Trophoblast cell (in vitro differentiated cells and primary cell): Measurements from ENCODE around the gene ENTPD5.
A peak's percentile ranks its signal among the peaks of the same experiment; 100 is the strongest.

Experiments
- DNase-seq, 2 donors: peaks; one replicate each; pipeline ENCODE4 v3.0.0-alpha.2; 2016
- H2AFZ ChIP-seq: 2 replicates; pipeline ENCODE4 v1.6.1; 2013; ENCODE audit warnings: low read length, moderate library complexity, mild to moderate bottlenecking; ENCODE audit not compliant: insufficient read depth, poor library complexity
- H2AK5ac ChIP-seq: 2 replicates; pipeline ENCODE4 v1.6.1; 2013; ENCODE audit warnings: mild to moderate bottlenecking, low read length
- H2BK120ac ChIP-seq: 2 replicates; pipeline ENCODE4 v1.6.1; 2013; ENCODE audit warnings: low read length, mild to moderate bottlenecking, moderate library complexity; ENCODE audit not compliant: insufficient read depth, poor library complexity
- H2BK12ac ChIP-seq: 2 replicates; pipeline ENCODE4 v1.6.1; 2013; ENCODE audit warnings: mild to moderate bottlenecking, low read length, moderate library complexity
- H2BK5ac ChIP-seq: 2 replicates; pipeline ENCODE4 v1.6.1; 2013; ENCODE audit warnings: low read length, low read depth, moderate library complexity, mild to moderate bottlenecking; ENCODE audit not compliant: poor library complexity
- H3K14ac ChIP-seq: 2 replicates; pipeline ENCODE4 v1.6.1; 2013; ENCODE audit warnings: mild to moderate bottlenecking, low read length
- H3K18ac ChIP-seq: 2 replicates; pipeline ENCODE4 v1.6.1; 2013; ENCODE audit warnings: mild to moderate bottlenecking, low read length
- H3K23ac ChIP-seq: 2 replicates; pipeline ENCODE4 v1.6.1; 2013; ENCODE audit warnings: low read length
- H3K27ac ChIP-seq: 2 replicates; pipeline ENCODE4 v1.5.1; 2013; ENCODE audit warnings: low read depth, mild to moderate bottlenecking, inconsistent platforms, low read length, moderate library complexity
- H3K27me3 ChIP-seq: 2 replicates; pipeline ENCODE4 v1.6.1; 2013; ENCODE audit warnings: inconsistent platforms, mild to moderate bottlenecking, low read length, moderate library complexity; ENCODE audit not compliant: insufficient read depth
- H3K36me3 ChIP-seq, 2 experiments: 1 replicate in 1 of 2; 2 replicates in 1 of 2; pipeline ENCODE4 v1.6.1; 2013; ENCODE audit warnings: low read length in 2 of 2, mild to moderate bottlenecking in 2 of 2, moderate library complexity in 1 of 2; ENCODE audit not compliant: insufficient read depth in 2 of 2, control insufficient read depth in 1 of 2
- H3K4ac ChIP-seq: 2 replicates; pipeline ENCODE4 v1.6.1; 2013; ENCODE audit warnings: low read depth, mild to moderate bottlenecking, low read length, moderate library complexity
- H3K4me1 ChIP-seq, 2 experiments: 1 replicate in 1 of 2; 2 replicates in 1 of 2; pipeline ENCODE4 v1.6.1; 2013; ENCODE audit warnings: low read length in 2 of 2, mild to moderate bottlenecking in 2 of 2, moderate library complexity in 1 of 2; ENCODE audit not compliant: insufficient read depth in 2 of 2, control insufficient read depth in 1 of 2
- H3K4me2 ChIP-seq: 2 replicates; pipeline ENCODE4 v1.6.1; 2013; ENCODE audit warnings: inconsistent platforms, mild to moderate bottlenecking, low read length, moderate library complexity
- H3K4me3 ChIP-seq: 2 replicates; pipeline ENCODE4 v1.5.1; 2013; ENCODE audit warnings: mild to moderate bottlenecking, low read depth, low read length, inconsistent platforms
- H3K79me1 ChIP-seq: one replicate; pipeline ENCODE4 v1.6.1; 2013; ENCODE audit warnings: low read length
- H3K79me2 ChIP-seq: 2 replicates; pipeline ENCODE4 v1.6.1; 2013; ENCODE audit warnings: low read length, mild to moderate bottlenecking; ENCODE audit not compliant: control insufficient read depth, insufficient read depth, poor library complexity
- H3K9ac ChIP-seq: 2 replicates; pipeline ENCODE4 v1.6.1; 2013; ENCODE audit warnings: mild to moderate bottlenecking, low read length
- H3K9me3 ChIP-seq: 2 replicates; pipeline ENCODE4 v1.6.1; 2013; ENCODE audit warnings: low read depth, mild to moderate bottlenecking, control low read depth, inconsistent platforms, low read length; ENCODE audit not compliant: insufficient read depth
- H4K12ac ChIP-seq: 2 replicates; pipeline ENCODE4 v1.6.1; 2013; ENCODE audit warnings: low read depth, mild to moderate bottlenecking, low read length, moderate library complexity
- H4K8ac ChIP-seq: 2 replicates; pipeline ENCODE4 v1.6.1; 2013; ENCODE audit warnings: low read depth, mild to moderate bottlenecking, low read length, moderate library complexity
- H4K91ac ChIP-seq: one replicate; pipeline ENCODE4 v1.6.1; 2013; ENCODE audit warnings: low read depth, mild to moderate bottlenecking, low read length, moderate library complexity
- whole genome bisulfite sequencing: extraction: QIAGEN DNeasy Blood & Tissue Kit; methylation state at CpG from one replicate; pipeline ENCODE4 v1.1.7; 2013; ENCODE audit warnings: missing lambda C conversion rate; ENCODE audit not compliant: insufficient read length, insufficient coverage; ENCODE audit errors: extremely low coverage; 5-methylcytosine and 5-hydroxymethylcytosine counted together

ENTPD5 gene

GRCh38 chr14:74062809-74063150, 43.7 kb upstream of the ENTPD5 start:
- Histone ChIP-seq H3K4me2 (no peak overlapping the region), H3K27me3 (no peaks in the 10 kb centered on the region), H2BK5ac (no peak overlapping the region), H3K23ac (no peak overlapping the region), H4K12ac (no peak overlapping the region), H4K8ac (no peak overlapping the region), H3K27ac (no peak overlapping the region), H3K4me3 (no peak overlapping the region), H3K36me3 (peaks cover 2 to 3% of the 10 kb centered on the region in 2 experiments), H3K79me2 (no peaks in the 10 kb centered on the region), H3K9me3 (no peaks in the 10 kb centered on the region), H3K9ac (no peak overlapping the region), H2BK12ac (no peak overlapping the region), H3K18ac (no peak overlapping the region), H2AFZ (no peak overlapping the region), H2BK120ac (no peak overlapping the region), H4K91ac (no peak overlapping the region), H2AK5ac (no peak overlapping the region), H3K4me1 (no peaks in the 10 kb centered on the region), H3K14ac (no peak overlapping the region), H3K4ac (no peak overlapping the region), H3K79me1 (no peaks in the 10 kb centered on the region)
- DNase-seq, result peak; percentile 57 to 83
- WGBS, result no CpG with 5 or more reads among the region's 2 CpGs

GRCh38 chr14:74049876-74050495, 30.9 kb upstream of the ENTPD5 start:
- Histone ChIP-seq H4K91ac (no peak overlapping the region), H3K27me3 (no peaks in the 10 kb centered on the region), H3K79me1 (no peaks in the 10 kb centered on the region), H3K79me2 (no peaks in the 10 kb centered on the region), H2AFZ (no peak overlapping the region), H4K12ac (no peak overlapping the region), H3K23ac (no peak overlapping the region), H3K4ac (no peak overlapping the region), H3K4me3 (no peak overlapping the region), H3K18ac (no peak overlapping the region), H3K27ac (no peak overlapping the region), H3K4me1 (no peaks in the 10 kb centered on the region), H3K36me3 (no peaks in the 10 kb centered on the region), H3K14ac (no peak overlapping the region), H3K9ac (no peak overlapping the region), H3K9me3 (no peaks in the 10 kb centered on the region), H3K4me2 (no peak overlapping the region), H4K8ac (no peak overlapping the region), H2BK12ac (no peak overlapping the region), H2BK5ac (no peak overlapping the region), H2AK5ac (no peak overlapping the region), H2BK120ac (no peak overlapping the region)
- no CpG with 5 or more reads among the region's 3 CpGs for WGBS
- no peak for DNase-seq

GRCh38 chr14:74048281-74048680, 29.2 kb upstream of the ENTPD5 start:
- Histone ChIP-seq H2BK120ac (no peak overlapping the region), H2BK12ac (no peak overlapping the region), H3K4me1 (no peaks in the 10 kb centered on the region), H2AFZ (no peak overlapping the region), H3K79me1 (no peaks in the 10 kb centered on the region), H2BK5ac (no peak overlapping the region), H3K4me2 (no peak overlapping the region), H3K4ac (no peak overlapping the region), H3K4me3 (no peak overlapping the region), H3K27ac (no peak overlapping the region), H3K14ac (no peak overlapping the region), H4K91ac (no peak overlapping the region), H3K79me2 (no peaks in the 10 kb centered on the region), H4K12ac (no peak overlapping the region), H3K18ac (no peak overlapping the region), H3K27me3 (no peaks in the 10 kb centered on the region), H3K9ac (no peak overlapping the region), H3K23ac (no peak overlapping the region), H4K8ac (no peak overlapping the region), H3K36me3 (no peaks in the 10 kb centered on the region), H2AK5ac (no peak overlapping the region), H3K9me3 (no peaks in the 10 kb centered on the region)
- WGBS, result no CpG with 5 or more reads among the region's 3 CpGs
- DNase-seq, result peak; percentile 44 to 50

GRCh38 chr14:74045522-74045921, 26.4 kb upstream of the ENTPD5 start:
- H3K23ac ChIP-seq, result no peak overlapping the region
- H3K4ac ChIP-seq, result no peak overlapping the region
- no peaks in the 10 kb centered on the region for H3K79me1 ChIP-seq
- WGBS, result no CpG with 5 or more reads among the region's 4 CpGs
- no peak overlapping the region for H2BK5ac ChIP-seq
- no peak overlapping the region for H3K4me3 ChIP-seq
- H3K79me2 ChIP-seq, result no peaks in the 10 kb centered on the region
- H3K14ac ChIP-seq, result no peak overlapping the region
- H4K91ac ChIP-seq, result no peak overlapping the region
- no peak overlapping the region for H2BK12ac ChIP-seq
- H3K27me3 ChIP-seq, result no peaks in the 10 kb centered on the region
- no peak overlapping the region for H3K4me2 ChIP-seq
- no peak overlapping the region for H4K12ac ChIP-seq
- H2AK5ac ChIP-seq, result no peak overlapping the region
- DNase-seq, result no peak
- H3K27ac ChIP-seq, result no peak overlapping the region
- H2BK120ac ChIP-seq, result no peak overlapping the region
- H3K18ac ChIP-seq, result no peak overlapping the region
- no peaks in the 10 kb centered on the region for H3K36me3 ChIP-seq
- H2AFZ ChIP-seq, result no peak overlapping the region
- H3K9me3 ChIP-seq, result no peaks in the 10 kb centered on the region
- no peak overlapping the region for H3K9ac ChIP-seq
- no peak overlapping the region for H4K8ac ChIP-seq
- H3K4me1 ChIP-seq, result no peaks in the 10 kb centered on the region
